PC-9 (cell line): Measurements from ENCODE around the gene AKR7A2.

ENCODE experiments used
- EZH2 ChIP-seq: fragments of 200-600 bp; sonication (generic); IDR thresholded peaks from 2 replicates; pipeline ENCODE4 v1.8.0; 2017; ENCODE audit warnings: antibody characterized with exemption, low read depth
- TF ChIP-seq, protein P1 (sequence below): fragments of 200-600 bp; sonication (generic); conservative IDR thresholded peaks from 2 replicates; pipeline ENCODE4 v1.6.1; 2017; ENCODE audit warnings: mixed run types, antibody characterized with exemption, mild to moderate bottlenecking, moderate library complexity

DNA sequence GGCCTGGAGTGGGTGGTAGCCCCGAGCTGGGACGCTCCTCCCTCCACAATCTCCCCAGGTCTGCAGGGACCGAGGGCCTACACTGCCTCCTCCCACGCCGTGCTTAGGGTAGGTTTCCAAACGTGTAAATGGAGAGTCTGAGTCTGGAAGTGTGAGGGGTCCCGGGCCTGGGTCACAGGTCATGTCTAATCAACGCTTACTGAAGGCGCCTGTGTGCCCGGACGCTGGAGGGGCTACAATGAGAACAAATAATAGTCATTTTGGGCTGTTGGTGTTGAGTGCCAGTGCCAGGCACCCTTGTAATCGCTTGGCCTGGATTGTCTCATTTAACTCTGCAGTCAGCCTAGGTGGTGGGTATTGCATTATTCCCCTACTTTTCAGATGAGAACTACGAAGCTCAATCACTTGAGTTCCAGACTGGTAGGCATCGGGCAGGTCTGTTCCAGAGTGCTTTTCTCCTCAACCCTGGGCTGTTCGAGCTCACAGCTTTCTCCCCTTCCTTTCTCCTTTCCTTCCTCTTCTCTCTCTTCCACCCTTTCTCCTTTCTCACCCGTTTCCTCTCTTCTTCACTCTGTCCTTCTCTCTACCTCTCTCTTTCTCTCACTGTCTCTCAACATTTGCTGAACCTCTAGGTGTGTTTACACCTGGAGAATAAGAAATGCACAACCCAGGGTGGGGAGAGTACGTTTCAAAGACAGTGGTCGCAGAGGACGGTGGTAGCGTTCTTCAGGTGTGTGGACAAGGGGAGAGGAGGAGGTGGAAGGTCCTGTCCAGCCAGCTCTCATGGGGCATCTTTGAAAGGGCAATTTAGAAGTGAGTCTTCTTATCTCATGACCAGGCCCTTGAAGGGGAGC, 1.1 kb upstream of the AKR7A2 start:
- TF ChIP-seq, protein P1, sequence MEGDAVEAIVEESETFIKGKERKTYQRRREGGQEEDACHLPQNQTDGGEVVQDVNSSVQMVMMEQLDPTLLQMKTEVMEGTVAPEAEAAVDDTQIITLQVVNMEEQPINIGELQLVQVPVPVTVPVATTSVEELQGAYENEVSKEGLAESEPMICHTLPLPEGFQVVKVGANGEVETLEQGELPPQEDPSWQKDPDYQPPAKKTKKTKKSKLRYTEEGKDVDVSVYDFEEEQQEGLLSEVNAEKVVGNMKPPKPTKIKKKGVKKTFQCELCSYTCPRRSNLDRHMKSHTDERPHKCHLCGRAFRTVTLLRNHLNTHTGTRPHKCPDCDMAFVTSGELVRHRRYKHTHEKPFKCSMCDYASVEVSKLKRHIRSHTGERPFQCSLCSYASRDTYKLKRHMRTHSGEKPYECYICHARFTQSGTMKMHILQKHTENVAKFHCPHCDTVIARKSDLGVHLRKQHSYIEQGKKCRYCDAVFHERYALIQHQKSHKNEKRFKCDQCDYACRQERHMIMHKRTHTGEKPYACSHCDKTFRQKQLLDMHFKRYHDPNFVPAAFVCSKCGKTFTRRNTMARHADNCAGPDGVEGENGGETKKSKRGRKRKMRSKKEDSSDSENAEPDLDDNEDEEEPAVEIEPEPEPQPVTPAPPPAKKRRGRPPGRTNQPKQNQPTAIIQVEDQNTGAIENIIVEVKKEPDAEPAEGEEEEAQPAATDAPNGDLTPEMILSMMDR: no peak
- TF ChIP-seq EZH2: no peak
